ENCODE measurements around the gene BMERB1.
"Not testable (repeated sequence)": the region's sequence is repeated elsewhere in the genome, so short reads cannot be mapped to it uniquely, and the experiment has no call there.

BMERB1 gene

GRCh38 chr16:15594711-15595320, 160.4 kb downstream of the BMERB1 start:
- DNase-seq (ENCODE audit: low spot score): no peak

GRCh38 chr16:15597135-15597534, 162.7 kb downstream of the BMERB1 start:
- DNase-seq (ENCODE audit: low spot score): no peak

GRCh38 chr16:15597822-15598647, 163.6 kb downstream of the BMERB1 start:
- DNase-seq (ENCODE audit: low spot score): peak; percentile 43

GRCh38 chr16:15598648-15599190, 164.3 kb downstream of the BMERB1 start:
- no peak for DNase-seq (ENCODE audit: low spot score)

- DNase-seq (ENCODE audit: low spot score): no peak
Measured at GRCh38 chr16:15599303-15600070, 165.1 kb downstream of the BMERB1 start.

GRCh38 chr16:15601212-15601879, 167.0 kb downstream of the BMERB1 start:
- no peak for DNase-seq (ENCODE audit: low spot score)

DNA sequence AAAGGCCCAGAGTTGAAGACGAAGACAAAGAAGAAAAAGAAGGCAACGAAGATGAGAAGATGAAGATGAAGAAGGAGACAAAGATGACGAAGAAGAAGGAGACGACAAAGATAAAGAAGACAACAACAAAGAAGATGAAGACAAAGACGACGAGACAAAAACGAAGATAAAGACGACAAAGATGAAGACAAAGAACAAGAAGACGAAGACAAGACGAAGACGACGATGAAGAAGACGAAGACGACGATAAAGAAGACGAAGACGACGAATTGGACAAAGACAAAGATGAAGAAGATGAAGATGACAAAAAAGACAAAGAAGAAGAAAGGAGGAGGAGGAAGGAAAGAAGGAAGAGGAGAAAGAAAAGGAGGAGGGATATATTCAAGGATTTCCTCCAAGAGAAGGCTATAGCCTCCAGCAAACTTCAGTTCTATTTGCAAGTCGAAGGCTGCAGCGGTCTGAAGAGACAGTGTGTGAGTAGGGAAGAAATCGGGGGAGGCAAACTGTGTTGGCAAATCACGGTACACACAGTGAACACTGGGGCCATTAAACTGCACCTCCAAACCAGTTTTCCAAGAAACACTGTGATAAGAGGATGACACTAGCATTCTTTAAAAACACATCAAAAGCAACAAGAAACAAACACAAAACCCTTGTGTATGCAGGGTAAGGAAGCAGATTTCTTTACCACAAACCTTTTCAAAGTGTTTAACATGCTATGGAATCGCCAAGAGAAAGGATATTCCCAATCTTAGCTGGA, 168.1 kb downstream of the BMERB1 start:
- DNase-seq (ENCODE audit: low spot score): no peak

- peak; percentile 41 for DNase-seq (ENCODE audit: low spot score)
Measured at GRCh38 chr16:15604460-15605440, 170.4 kb downstream of the BMERB1 start.

GRCh38 chr16:15605839-15606517, 171.6 kb downstream of the BMERB1 start:
- no peak for DNase-seq (ENCODE audit: low spot score)

- no peak for DNase-seq (ENCODE audit: low spot score)
Measured at GRCh38 chr16:15606518-15607220, 172.3 kb downstream of the BMERB1 start.

GRCh38 chr16:15607221-15607699, 172.9 kb downstream of the BMERB1 start:
- not testable (repeated sequence) for DNase-seq (ENCODE audit: low spot score)

DNA sequence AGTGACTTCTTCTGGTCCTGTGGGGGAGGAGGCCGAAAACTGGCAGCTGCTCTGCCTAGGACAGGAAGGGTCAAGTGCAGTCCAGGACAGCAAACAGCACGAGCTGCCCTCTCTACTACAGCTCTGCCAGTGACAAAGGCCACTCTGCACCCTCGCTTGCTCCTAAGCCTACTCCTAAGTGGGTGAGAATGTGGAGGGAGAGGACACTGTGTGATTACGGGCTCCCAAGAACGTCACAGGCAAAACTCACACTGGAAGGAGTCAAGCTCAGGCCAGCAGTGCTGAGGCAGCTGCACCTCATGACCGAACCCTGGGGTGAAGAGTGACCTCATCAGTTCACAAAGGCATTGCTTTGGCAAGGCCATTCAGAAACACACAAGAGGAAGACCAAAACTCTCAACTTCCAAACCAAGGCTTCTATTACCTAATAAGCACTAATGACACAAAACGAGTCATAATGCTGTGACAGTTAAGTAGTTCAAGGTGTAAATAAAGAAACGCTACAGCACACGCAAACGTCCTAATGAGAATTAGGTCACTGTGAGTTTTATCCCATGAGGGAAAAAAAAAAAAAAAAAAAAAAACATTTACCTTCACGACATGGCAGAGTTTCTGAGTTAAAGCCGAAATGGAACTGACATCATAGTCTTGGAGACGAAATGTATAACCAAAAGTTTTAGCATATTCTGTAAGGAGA, 173.5 kb downstream of the BMERB1 start:
- peak; percentile 44 for DNase-seq (ENCODE audit: low spot score)

DNA sequence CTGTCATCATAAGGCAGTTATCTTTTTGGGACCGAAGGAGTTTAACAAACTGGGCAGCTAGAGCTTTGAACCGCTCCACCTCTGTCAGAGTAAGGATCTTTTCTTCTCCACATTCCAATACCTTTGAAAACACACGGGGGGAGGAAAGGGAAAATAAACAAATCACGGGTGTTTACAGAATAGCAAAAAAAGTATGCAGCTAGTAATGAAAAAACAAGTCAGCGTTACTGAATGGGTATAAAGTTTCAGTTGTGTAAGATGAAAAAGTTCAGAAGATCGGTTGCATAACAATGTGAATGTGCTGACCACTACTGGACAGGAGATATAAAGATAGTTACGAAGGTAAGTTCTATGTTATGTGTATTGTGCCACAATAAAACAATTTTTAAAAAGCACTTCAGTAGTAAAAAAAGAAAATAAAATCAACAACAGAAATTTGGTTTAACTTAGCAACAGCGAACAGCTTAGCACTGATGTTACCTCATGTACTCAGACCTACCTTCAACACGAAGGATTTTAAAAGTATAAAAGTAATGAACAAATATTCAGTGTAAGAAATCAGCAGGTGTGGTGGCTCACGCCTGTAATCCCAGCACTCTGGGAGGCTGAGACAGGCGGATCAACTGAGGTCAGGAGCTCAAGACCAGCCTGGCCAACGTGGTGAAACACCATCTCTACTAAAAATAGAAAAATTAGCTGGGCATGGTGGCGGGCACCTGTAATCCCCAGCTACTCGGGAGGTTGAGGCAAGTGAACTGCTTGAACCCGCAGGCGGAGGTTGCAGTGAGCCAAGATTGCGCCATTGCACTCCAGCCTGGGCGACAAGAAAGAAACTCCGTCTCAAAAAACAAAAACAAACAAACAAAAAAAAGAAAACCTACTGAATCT, 174.3 kb downstream of the BMERB1 start:
- no peak for DNase-seq (ENCODE audit: low spot score)

DNA sequence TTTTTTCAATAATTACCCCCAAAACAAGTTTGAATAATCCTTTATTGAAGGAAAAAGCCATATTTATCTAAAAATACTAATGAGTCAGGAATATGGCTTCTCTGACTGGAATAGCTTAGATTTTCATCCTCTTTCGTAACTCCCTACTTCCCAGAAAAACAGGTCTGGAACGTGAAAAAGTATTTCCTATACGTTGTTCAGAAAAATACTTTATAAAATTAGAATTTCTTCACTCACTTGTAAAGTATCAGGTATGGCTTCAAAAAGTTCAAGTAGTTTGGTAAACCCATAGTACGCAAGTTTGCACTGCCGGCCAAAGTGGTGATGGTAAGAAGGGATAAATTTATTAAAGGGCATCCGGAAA, 174.9 kb downstream of the BMERB1 start:
- DNase-seq (ENCODE audit: low spot score): no peak

GRCh38 chr16:15610369-15610871, 176.0 kb downstream of the BMERB1 start:
- no peak for DNase-seq (ENCODE audit: low spot score)

DNA sequence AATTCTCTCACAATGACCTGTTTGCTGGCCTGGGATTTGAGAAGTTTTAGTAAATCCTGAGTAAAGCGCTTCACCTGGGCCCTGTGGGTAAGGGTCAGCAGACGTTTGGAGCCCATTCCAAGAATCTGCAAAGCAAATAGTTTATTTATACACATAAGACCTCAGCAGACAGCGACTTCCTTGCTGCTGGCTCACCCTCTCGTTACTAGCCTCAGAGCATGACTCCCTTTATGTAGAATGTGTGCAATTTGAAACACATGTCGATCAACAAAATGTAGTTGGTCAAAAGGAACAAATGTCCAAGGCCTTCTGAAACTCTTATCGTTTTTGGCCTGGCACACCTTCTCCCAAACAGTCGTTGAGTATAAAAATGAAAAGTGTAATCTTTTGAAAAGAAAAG, 177.2 kb downstream of the BMERB1 start:
- no peak for DNase-seq (ENCODE audit: low spot score)

DNA sequence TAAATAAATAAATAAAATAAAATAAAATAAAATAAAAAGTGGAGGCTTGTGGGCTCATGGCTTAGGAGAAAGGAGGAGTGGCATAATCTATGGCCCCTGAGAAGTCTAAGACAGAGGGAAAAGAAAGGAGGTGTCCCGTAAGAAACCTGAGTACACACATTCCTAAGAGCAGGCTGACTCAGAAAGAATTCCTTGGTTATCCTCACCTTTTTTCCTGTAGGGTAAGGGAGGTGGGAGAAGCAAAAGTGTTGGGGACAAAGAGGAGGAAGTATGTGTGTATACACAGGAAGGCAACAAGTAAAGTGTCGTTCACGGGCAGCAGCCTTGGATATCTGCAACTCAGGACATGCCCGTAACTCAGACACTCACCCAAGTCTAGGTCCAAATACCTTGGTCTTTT, 179.3 kb downstream of the BMERB1 start:
- DNase-seq (ENCODE audit: low spot score): no peak
